K562 (cell line): ENCODE measurements around the gene NRAP. TPM values are rescaled to one million over a fixed set of nuclear protein-coding genes. Genes with fewer than 3 reads are reported as not detected.

Source experiments
- ATAC-seq: fragments of 200-7000 bp; cut with Tn5 transposase; 3 replicates; pipeline ENCODE4 v1.9.1; 2020; ENCODE audit warnings: moderate library complexity
- BruUV-seq: library from RNA; stranded (reverse); fragments of 400-500 nt; replicated peaks from 2 replicates; lab custom pipeline; 2021; lab: Mats Ljungman, UMichigan
- CTCF ChIA-PET: fragments of 300-600 bp; formaldehyde crosslinking; extraction: SDS; loops from one replicate; lab custom pipeline; 2021; ENCODE audit warnings: low intra/inter-chr PET ratio; lab: Yijun Ruan, JAX
- POLR2A ChIA-PET: fragments of 300-600, 350-650 bp; sonication (Branson Sonifier 250); formaldehyde crosslinking; extraction: SDS; loops from one replicate; lab custom pipeline; 2021; ENCODE audit warnings: antibody characterized with exemption, inconsistent platforms; lab: Yijun Ruan, JAX
- DNase-seq, 4 experiments: peaks; one replicate each; pipeline versions ENCODE4 v3.0.0 to v3.0.0-alpha.2; 2011 to 2018; ENCODE audit warnings: low spot score in 3 of 4, mixed read lengths in 3 of 4; ENCODE audit errors: extremely low read depth in 1 of 4
- FAIRE-seq: peaks from 2 replicates; lab custom pipeline; 2011; peaks lifted over from hg19 to GRCh38; lab: Jason Lieb, UNC
- H2AFZ ChIP-seq: 2 replicates; pipeline ENCODE4 v1.6.0; 2011; ENCODE audit warnings: low read depth, low read length, control low read depth, inconsistent platforms
- H3K27ac ChIP-seq: fragments of 200-600 bp; 3 replicates; pipeline ENCODE4 v1.8.0; 2011; ENCODE audit warnings: low read depth, mild to moderate bottlenecking, control low read depth, inconsistent platforms, low read length, moderate library complexity, mixed read lengths; ENCODE audit errors: extremely low read depth
- H3K27me3 ChIP-seq, 2 experiments: fragments of 300-600 bp in 1 of 2; 2 replicates in 1 of 2; 3 replicates in 1 of 2; pipeline versions ENCODE4 v1.6.0 to v1.8.0; 2011; ENCODE audit warnings: inconsistent platforms in 2 of 2, low read length in 2 of 2, mild to moderate bottlenecking in 1 of 2, mixed read lengths in 1 of 2, moderate library complexity in 1 of 2; ENCODE audit not compliant: control insufficient read depth in 2 of 2, insufficient read depth in 2 of 2
- H3K36me3 ChIP-seq: fragments of 300-600 bp; 3 replicates; pipeline ENCODE4 v1.8.0; 2011; ENCODE audit warnings: mild to moderate bottlenecking, low read length, inconsistent platforms; ENCODE audit not compliant: control insufficient read depth, insufficient read depth
- H3K4me1 ChIP-seq, 2 experiments: fragments of 200-600 bp in 1 of 2; replicated peaks in 1 of 2; 2 replicates in 1 of 2; 3 replicates in 1 of 2; pipeline versions ENCODE4 v1.5.1 to v1.8.0; 2011; ENCODE audit warnings: inconsistent platforms in 2 of 2, low read length in 2 of 2, mild to moderate bottlenecking in 1 of 2, mixed read lengths in 1 of 2, moderate library complexity in 1 of 2; ENCODE audit not compliant: control insufficient read depth in 2 of 2, insufficient read depth in 2 of 2
- H3K4me2 ChIP-seq: 2 replicates; pipeline ENCODE4 v1.6.1; 2011; ENCODE audit warnings: low read length, control low read depth, inconsistent platforms, mixed read lengths; ENCODE audit not compliant: insufficient read depth
- H3K4me3 ChIP-seq: fragments of 200-600 bp; sonication (generic), shearing (Covaris generic); 2 replicates; pipeline ENCODE4 v1.5.1; 2016; ENCODE audit warnings: control low read depth, inconsistent platforms
- H3K79me2 ChIP-seq: fragments of 200-600 bp; 3 replicates; pipeline ENCODE4 v1.8.0; 2011; ENCODE audit warnings: low read length, inconsistent platforms; ENCODE audit not compliant: control insufficient read depth, insufficient read depth
- H3K9ac ChIP-seq, 2 experiments: 2 replicates each; pipeline versions ENCODE4 v1.6.0 to v1.6.1; 2011; ENCODE audit warnings: low read depth in 2 of 2, low read length in 2 of 2, control low read depth in 1 of 2, inconsistent platforms in 1 of 2, mild to moderate bottlenecking in 1 of 2, mixed read lengths in 1 of 2; ENCODE audit not compliant: insufficient read depth in 1 of 2
- H3K9me1 ChIP-seq: one replicate; pipeline ENCODE4 v1.6.0; 2011; ENCODE audit warnings: inconsistent platforms, mild to moderate bottlenecking, low read length, moderate library complexity; ENCODE audit not compliant: control insufficient read depth, insufficient read depth
- H3K9me3 ChIP-seq: replicated peaks from 2 replicates; pipeline ENCODE4 v1.5.1; 2011; ENCODE audit warnings: low read depth, low read length, inconsistent platforms; ENCODE audit not compliant: control insufficient read depth, insufficient read depth
- H4K20me1 ChIP-seq: replicated peaks from 2 replicates; pipeline ENCODE4 v1.6.1; 2011; ENCODE audit warnings: low read length, inconsistent platforms, mixed read lengths; ENCODE audit not compliant: control insufficient read depth, insufficient read depth
- FOXA1 ChIP-seq: fragments of 450-650 bp; IDR thresholded peaks from 2 replicates; pipeline ENCODE4 v1.6.1; 2016; ENCODE audit warnings: mild to moderate bottlenecking, borderline replicate concordance
- FOXK2 ChIP-seq, 2 experiments: fragments of 450-650 bp; IDR thresholded peaks in 1 of 2; conservative IDR thresholded peaks in 1 of 2; 2 replicates each; pipeline ENCODE4 v1.6.1; 2016; ENCODE audit warnings: low read depth in 2 of 2, mild to moderate bottlenecking in 1 of 2
- PCBP1 ChIP-seq: fragments of 200-400 bp; formaldehyde crosslinking; IDR thresholded peaks from 2 replicates; pipeline ENCODE4 v1.6.1; 2018; ENCODE audit warnings: mild to moderate bottlenecking, low read depth, low read length; ENCODE audit not compliant: poor library complexity, severe bottlenecking
- WGBS: fragments of 100-300 bp; shearing (Covaris generic); methylation state at CpG from one replicate; pipeline ENCODE4 v1.1.6; 2016; ENCODE audit warnings: low coverage, mixed read lengths; ENCODE audit not compliant: insufficient coverage; ENCODE audit errors: missing lambda C conversion rate; 5-methylcytosine and 5-hydroxymethylcytosine counted together
- in situ Hi-C: fragments of 300-500 bp; cut with MboI; formaldehyde crosslinking; loops from 4 replicates; pipeline ENCODE4 v1.15.0; 2018; ENCODE audit warnings: inconsistent platforms, mixed read lengths
- intact Hi-C: fragments of 100-400 bp; cut with micrococcal nuclease; formaldehyde crosslinking; loops from 2 replicates; pipeline ENCODE4 v1.14.2; 2022
- polyA plus RNA-seq, 8 experiments: library from polyadenylated mRNA; depleted of rRNA in 4 of 8; stranded (reverse) in 5 of 8; unstranded in 3 of 8; fragments of >200 nt; fragmentation: Nextera tagmentation in 2 of 8; fragmentation: Illumina TruSeq in 1 of 8; extraction: Ambion mirVana in 2 of 8; extraction: Trizol in 1 of 8; gene quantifications; 2 replicates each; pipeline versions ENCODE4 v1.2.1 to v1.2.3, GENCODE V29; 2011 to 2014; ENCODE audit warnings: inconsistent platforms in 1 of 8, missing spikeins in 1 of 8
- total RNA-seq, 7 experiments: library from RNA; depleted of rRNA in 6 of 7; stranded (reverse); fragments of >200 nt in 6 of 7; fragmentation: Illumina TruSeq in 2 of 7; extraction: Trizol in 2 of 7; gene quantifications; 2 replicates each; pipeline versions ENCODE4 v1.2.1 to v1.2.3, GENCODE V29; 2011 to 2021; ENCODE audit warnings: low replicate concordance in 1 of 7
- TF ChIP-seq, protein P1 (sequence below): fragments of 450-650 bp; IDR thresholded peaks from 2 replicates; pipeline ENCODE4 v1.6.1; 2018; ENCODE audit not compliant: partially characterized antibody

The NRAP gene
- total and polyA plus RNA-seq, 9 of the 15 experiments (the other 6 are each of a cell fraction or from before 2014, with no cell fraction given): not detected

GRCh38 chr10:113619401-113619800 lies 44.4 kb downstream of the NRAP start:
- CTCF ChIA-PET: no interaction called here
- no peaks in the 10 kb centered on the region for H3K9me3 ChIP-seq
- in situ Hi-C loops: no loop called here
- TF ChIP-seq PCBP1: no peak
- TF ChIP-seq FOXK2 (conservative IDR thresholded peaks at IDR 0.05 in 1 of 2, IDR thresholded peaks at IDR 0.05 in 1 of 2; ENCODE audit: low read depth in 2 of 2): no peak
- TF ChIP-seq FOXA1: no peak
- TF ChIP-seq, protein P1, sequence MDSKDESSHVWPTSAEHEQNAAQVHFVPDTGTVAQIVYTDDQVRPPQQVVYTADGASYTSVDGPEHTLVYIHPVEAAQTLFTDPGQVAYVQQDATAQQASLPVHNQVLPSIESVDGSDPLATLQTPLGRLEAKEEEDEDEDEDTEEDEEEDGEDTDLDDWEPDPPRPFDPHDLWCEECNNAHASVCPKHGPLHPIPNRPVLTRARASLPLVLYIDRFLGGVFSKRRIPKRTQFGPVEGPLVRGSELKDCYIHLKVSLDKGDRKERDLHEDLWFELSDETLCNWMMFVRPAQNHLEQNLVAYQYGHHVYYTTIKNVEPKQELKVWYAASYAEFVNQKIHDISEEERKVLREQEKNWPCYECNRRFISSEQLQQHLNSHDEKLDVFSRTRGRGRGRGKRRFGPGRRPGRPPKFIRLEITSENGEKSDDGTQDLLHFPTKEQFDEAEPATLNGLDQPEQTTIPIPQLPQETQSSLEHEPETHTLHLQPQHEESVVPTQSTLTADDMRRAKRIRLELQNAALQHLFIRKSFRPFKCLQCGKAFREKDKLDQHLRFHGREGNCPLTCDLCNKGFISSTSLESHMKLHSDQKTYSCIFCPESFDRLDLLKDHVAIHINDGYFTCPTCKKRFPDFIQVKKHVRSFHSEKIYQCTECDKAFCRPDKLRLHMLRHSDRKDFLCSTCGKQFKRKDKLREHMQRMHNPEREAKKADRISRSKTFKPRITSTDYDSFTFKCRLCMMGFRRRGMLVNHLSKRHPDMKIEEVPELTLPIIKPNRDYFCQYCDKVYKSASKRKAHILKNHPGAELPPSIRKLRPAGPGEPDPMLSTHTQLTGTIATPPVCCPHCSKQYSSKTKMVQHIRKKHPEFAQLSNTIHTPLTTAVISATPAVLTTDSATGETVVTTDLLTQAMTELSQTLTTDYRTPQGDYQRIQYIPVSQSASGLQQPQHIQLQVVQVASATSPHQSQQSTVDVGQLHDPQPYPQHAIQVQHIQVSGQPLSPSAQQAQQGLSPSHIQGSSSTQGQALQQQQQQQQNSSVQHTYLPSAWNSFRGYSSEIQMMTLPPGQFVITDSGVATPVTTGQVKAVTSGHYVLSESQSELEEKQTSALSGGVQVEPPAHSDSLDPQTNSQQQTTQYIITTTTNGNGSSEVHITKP: no peak
- TF ChIP-seq, all 486 proteins: peak for 0
- no peaks in the 10 kb centered on the region for H3K36me3 ChIP-seq
- H3K27me3 ChIP-seq: peaks cover 0 to 38% of the 10 kb centered on the region in 2 experiments; a peak in 3 of 5 replicates
- no peaks in the 10 kb centered on the region for H3K9me1 ChIP-seq
- intact Hi-C loops: no loop called here
- no peak overlapping the region for H3K4me2 ChIP-seq
- H3K4me3 ChIP-seq: no peak overlapping the region
- no peak overlapping the region for H3K27ac ChIP-seq
- FAIRE-seq (no peak), ATAC-seq (no peak), DNase-seq (no peak)
- H3K4me1 ChIP-seq: no peaks in the 10 kb centered on the region
- POLR2A ChIA-PET: no interaction called here
- 9% methylated on average over 1 of the region's 1 CpG for WGBS
- no peaks in the 10 kb centered on the region for H3K79me2 ChIP-seq
- H4K20me1 ChIP-seq: no peaks in the 10 kb centered on the region
- BruUV-seq: no TSS peak
- H2AFZ ChIP-seq: no peak overlapping the region
- H3K9ac ChIP-seq: no peak overlapping the region
